GM23338 (cell line): ENCODE data around the gene MYCBP2.

Experiments used
- CREB1 ChIP-seq: fragments of 250-450 bp; sonication (Bioruptor Pico); IDR thresholded peaks from 2 replicates; pipeline ENCODE4 v1.5.0; 2020; ENCODE audit warnings: low read depth, mild to moderate bottlenecking, moderate library complexity
- CTCF ChIP-seq, 2 experiments: fragments of 200-600 bp in 1 of 2; sonication (generic) in 1 of 2; conservative IDR thresholded peaks; 2 replicates each; pipeline versions ENCODE4 v1.5.1 to v1.6.1; 2016 to 2017; ENCODE audit warnings: antibody characterized with exemption in 2 of 2, low read depth in 2 of 2, mild to moderate bottlenecking in 2 of 2, moderate library complexity in 1 of 2
- EZH2 ChIP-seq: fragments of 200-600 bp; sonication (generic); IDR thresholded peaks from one replicate; pipeline ENCODE4 v1.8.0; 2017; ENCODE audit warnings: antibody characterized with exemption, mild to moderate bottlenecking, low read depth; ENCODE audit not compliant: unreplicated experiment
- EZH2phosphoT487 ChIP-seq: fragments of 200-600 bp; sonication (generic); IDR thresholded peaks from one replicate; pipeline ENCODE4 v1.8.1; 2018; ENCODE audit warnings: antibody characterized with exemption; ENCODE audit not compliant: unreplicated experiment
- JUNB ChIP-seq: IDR thresholded peaks from one replicate; pipeline ENCODE4 v1.6.1; 2016; ENCODE audit warnings: antibody characterized with exemption; ENCODE audit not compliant: unreplicated experiment
- POLR2AphosphoS5 ChIP-seq: IDR thresholded peaks from 2 replicates; pipeline ENCODE4 v1.6.1; 2016; ENCODE audit warnings: antibody characterized with exemption, low read depth
- REST ChIP-seq: IDR thresholded peaks from one replicate; pipeline ENCODE4 v1.6.1; 2018; ENCODE audit warnings: antibody characterized with exemption; ENCODE audit not compliant: unreplicated experiment

GRCh38 chr13:77213644-77214043 is 113.2 kb downstream of the MYCBP2 start:
- TF ChIP-seq EZH2 (no peak), CTCF (conservative IDR thresholded peaks at IDR 0.05; ENCODE audit: low read depth in 2 of 2) (no peak), POLR2AphosphoS5 (no peak), EZH2phosphoT487 (no peak), REST (no peak), JUNB (no peak), CREB1 (no peak)
